SHP77 treated with DMSO at 0.1 percent for 48 hours (cell line): ENCODE data around the gene DAP.
"Not testable (repeated sequence)": the region's sequence is repeated elsewhere in the genome, so short reads cannot be mapped to it uniquely, and the experiment has no call there.

Experiments
- DNase-seq: peaks from one replicate; lab custom pipeline; 2025; lab: John Stamatoyannopoulos, UW

DAP gene

GRCh38 chr5:10631316-10631996, 129.6 kb downstream of the DAP start:
- no peak for DNase-seq

DNA sequence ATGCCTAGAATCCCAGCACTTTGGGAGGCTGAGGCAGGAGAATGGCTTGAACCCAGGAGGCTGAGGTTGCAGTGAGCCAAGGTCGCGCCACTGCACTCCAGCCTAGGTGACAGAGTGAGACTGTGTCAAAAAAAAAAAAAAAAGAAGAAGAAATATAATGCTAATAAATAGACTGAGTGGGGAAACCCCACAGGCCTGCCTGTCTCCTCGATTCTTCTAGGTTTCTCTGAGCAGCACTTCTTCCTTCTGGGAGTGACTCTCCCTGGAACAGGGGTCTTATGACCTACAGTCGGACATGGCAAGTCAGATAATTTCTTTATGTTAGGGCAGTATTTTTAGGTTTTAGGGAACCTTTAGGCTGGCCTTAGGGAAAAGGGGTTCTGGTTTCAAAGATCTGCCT, 130.3 kb downstream of the DAP start:
- DNase-seq: not testable (repeated sequence)

DNA sequence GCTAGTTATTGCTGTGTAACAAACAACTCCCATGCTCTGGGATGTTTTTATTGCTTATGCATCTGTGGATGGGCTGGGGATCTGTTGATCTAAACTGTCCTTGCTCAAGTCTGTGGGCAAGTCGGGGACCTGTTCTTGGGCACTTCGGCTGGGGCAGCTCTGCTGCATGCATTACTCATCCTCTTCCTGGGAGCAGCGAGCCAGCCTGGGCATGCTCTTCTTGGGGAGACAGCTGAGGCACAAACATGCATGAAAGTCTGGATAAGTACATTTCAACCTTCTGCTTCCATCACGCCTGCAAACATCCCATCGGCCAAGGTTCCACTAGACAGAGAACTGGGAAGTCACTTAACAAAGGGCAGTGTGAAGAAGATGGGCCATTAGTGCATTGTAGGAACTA, 130.9 kb downstream of the DAP start:
- no peak for DNase-seq

DNA sequence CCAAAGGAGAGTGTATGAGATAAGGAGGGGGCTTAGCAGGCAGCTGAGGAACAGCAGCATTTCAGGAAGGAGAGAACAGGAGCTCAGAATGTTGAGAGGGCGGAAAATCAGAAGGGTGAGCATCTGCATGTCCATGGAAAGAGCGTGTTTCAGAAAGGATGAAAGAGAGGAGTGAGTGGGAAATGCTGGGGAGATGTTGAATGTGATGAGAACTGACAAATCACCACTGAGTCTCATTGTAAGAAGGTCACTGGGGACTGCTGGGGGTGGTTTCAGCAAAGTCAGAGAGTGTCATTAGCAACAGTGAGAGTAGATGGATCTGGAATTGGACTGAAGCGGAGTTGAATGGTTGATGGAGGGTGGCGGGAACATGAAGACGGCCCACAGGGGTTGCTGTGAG, 131.4 kb downstream of the DAP start:
- no peak for DNase-seq
